HEK293 (cell line): ENCODE measurements around the gene ARL15.

Experiments
- SALL2 ChIP-seq: fragments of 450-650 bp; formaldehyde crosslinking; IDR thresholded peaks from 2 replicates; pipeline ENCODE4 v1.5.0; 2017; ENCODE audit warnings: missing biosample characterization, mild to moderate bottlenecking, missing genetic modification characterization, borderline replicate concordance
- YY1 ChIP-seq: fragments of 450-650 bp; formaldehyde crosslinking; IDR thresholded peaks from 2 replicates; pipeline ENCODE4 v1.5.1; 2018; ENCODE audit warnings: missing biosample characterization, missing genetic modification characterization
- ZNF214 ChIP-seq: fragments of 450-650 bp; formaldehyde crosslinking; IDR thresholded peaks from 2 replicates; pipeline ENCODE4 v1.5.1; 2017; ENCODE audit warnings: missing biosample characterization, mild to moderate bottlenecking, missing genetic modification characterization, borderline replicate concordance
- ZNF311 ChIP-seq: fragments of 450-650 bp; formaldehyde crosslinking; IDR thresholded peaks from 2 replicates; pipeline ENCODE4 v1.5.1; 2017; ENCODE audit warnings: missing biosample characterization, missing genetic modification characterization, borderline replicate concordance
- ZNF404 ChIP-seq: fragments of 450-650 bp; formaldehyde crosslinking; IDR thresholded peaks from 2 replicates; pipeline ENCODE4 v1.5.1; 2017; ENCODE audit warnings: missing biosample characterization, missing genetic modification characterization
- TF ChIP-seq, protein P1 (sequence below): fragments of 450-650 bp; formaldehyde crosslinking; IDR thresholded peaks from 2 replicates; pipeline ENCODE4 v1.5.1; 2016; ENCODE audit warnings: missing biosample characterization, missing genetic modification characterization

DNA sequence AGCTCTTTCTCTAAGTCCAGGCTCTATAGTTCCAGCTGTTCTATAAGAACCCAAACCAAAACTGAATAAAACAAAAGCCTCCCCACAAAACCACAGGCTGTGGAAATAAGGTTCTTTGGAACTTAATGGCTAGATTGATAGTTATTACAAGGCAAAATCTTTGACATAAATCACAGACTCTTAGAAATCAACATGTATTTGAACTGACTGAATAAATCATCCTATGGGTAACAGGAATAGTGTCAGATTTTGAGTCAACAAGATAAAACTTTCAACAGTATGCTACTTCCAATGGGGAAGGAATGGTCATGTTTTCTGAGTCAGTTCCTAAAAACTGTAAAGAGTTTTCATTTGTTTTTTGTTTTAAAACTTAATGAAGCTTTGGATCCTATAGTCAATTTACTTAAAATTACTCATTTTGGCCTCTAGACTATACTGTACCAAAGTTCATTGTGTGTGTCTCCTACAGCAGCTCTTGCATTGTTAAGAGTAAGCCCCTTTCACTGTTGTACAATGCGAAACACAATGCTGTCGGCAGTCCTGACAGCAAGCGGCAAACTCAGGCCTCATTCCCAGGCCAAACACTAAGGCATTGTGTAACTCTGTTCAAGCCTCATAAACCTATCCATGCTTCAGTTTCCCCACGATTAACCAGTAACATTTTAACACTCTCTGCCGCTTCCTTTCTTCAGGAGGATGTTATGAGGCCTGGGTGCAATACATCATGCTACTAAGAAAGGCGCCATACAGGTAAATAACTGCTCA is 134.1 kb downstream of the ARL15 start:
- no peak for TF ChIP-seq SALL2 (tag by site-specific recombination)
- TF ChIP-seq, protein P1, sequence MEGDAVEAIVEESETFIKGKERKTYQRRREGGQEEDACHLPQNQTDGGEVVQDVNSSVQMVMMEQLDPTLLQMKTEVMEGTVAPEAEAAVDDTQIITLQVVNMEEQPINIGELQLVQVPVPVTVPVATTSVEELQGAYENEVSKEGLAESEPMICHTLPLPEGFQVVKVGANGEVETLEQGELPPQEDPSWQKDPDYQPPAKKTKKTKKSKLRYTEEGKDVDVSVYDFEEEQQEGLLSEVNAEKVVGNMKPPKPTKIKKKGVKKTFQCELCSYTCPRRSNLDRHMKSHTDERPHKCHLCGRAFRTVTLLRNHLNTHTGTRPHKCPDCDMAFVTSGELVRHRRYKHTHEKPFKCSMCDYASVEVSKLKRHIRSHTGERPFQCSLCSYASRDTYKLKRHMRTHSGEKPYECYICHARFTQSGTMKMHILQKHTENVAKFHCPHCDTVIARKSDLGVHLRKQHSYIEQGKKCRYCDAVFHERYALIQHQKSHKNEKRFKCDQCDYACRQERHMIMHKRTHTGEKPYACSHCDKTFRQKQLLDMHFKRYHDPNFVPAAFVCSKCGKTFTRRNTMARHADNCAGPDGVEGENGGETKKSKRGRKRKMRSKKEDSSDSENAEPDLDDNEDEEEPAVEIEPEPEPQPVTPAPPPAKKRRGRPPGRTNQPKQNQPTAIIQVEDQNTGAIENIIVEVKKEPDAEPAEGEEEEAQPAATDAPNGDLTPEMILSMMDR (tag by site-specific recombination), result no peak
- no peak for TF ChIP-seq ZNF214 (tag by site-specific recombination)
- TF ChIP-seq ZNF404 (tag by site-specific recombination), result no peak
- no peak for TF ChIP-seq ZNF311 (tag by site-specific recombination)
- no peak for TF ChIP-seq YY1 (tag by site-specific recombination)
